ENCODE results near the gene PLA2G10.
"Not testable (repeated sequence)": the region's sequence is repeated elsewhere in the genome, so short reads cannot be mapped to it uniquely, and the experiment has no call there.

The PLA2G10 gene

GRCh38 chr16:14694129-14694528, at the start of gene PLA2G10:
PLA2G10 (minus strand) TSS chr16:14694308; CDS start chr16:14694229, 79 bp downstream.
- not testable (repeated sequence) for DNase-seq

GRCh38 chr16:14742273-14743128, 48.4 kb upstream of the PLA2G10 start, which contains the start of gene NPIPA2:
NPIPA2 (plus strand) TSS chr16:14742533; CDS start chr16:14748066, 5,533 bp downstream.
- DNase-seq, result not testable (repeated sequence)

- not testable (repeated sequence) for DNase-seq
Measured at GRCh38 chr16:14741794-14742193, 47.7 kb upstream of the PLA2G10 start.

- DNase-seq, result not testable (repeated sequence)
Measured at GRCh38 chr16:14740832-14741385, 46.8 kb upstream of the PLA2G10 start.

GRCh38 chr16:14733233-14733632, 39.1 kb upstream of the PLA2G10 start:
- not testable (repeated sequence) for DNase-seq

GRCh38 chr16:14703156-14704011, 9.3 kb upstream of the PLA2G10 start, which contains the start of gene NPIPA3:
NPIPA3 (plus strand) TSS chr16:14703411; CDS start chr16:14708944, 5,533 bp downstream.
- not testable (repeated sequence) for DNase-seq

GRCh38 chr16:14702672-14703071, 8.6 kb upstream of the PLA2G10 start:
- not testable (repeated sequence) for DNase-seq

GRCh38 chr16:14701859-14702258, 7.8 kb upstream of the PLA2G10 start:
- not testable (repeated sequence) for DNase-seq

- not testable (repeated sequence) for DNase-seq
Measured at GRCh38 chr16:14685870-14686793, 8.0 kb downstream of the PLA2G10 start.

- no peak for DNase-seq
Measured at GRCh38 chr16:14682121-14682520, 12.0 kb downstream of the PLA2G10 start.

GRCh38 chr16:14681115-14681514, 13.0 kb downstream of the PLA2G10 start:
- no peak for DNase-seq

GRCh38 chr16:14680396-14680795, 13.7 kb downstream of the PLA2G10 start:
- not testable (repeated sequence) for DNase-seq

- no peak for DNase-seq
Measured at GRCh38 chr16:14678748-14679497, 15.2 kb downstream of the PLA2G10 start.

- no peak for DNase-seq
Measured at GRCh38 chr16:14677627-14678026, 16.5 kb downstream of the PLA2G10 start.

GRCh38 chr16:14676633-14677032, 17.5 kb downstream of the PLA2G10 start:
- DNase-seq, result no peak

- DNase-seq, result peak in 1 of 6 experiments; percentile 3
Measured at GRCh38 chr16:14672403-14672971, 21.6 kb downstream of the PLA2G10 start.

GRCh38 chr16:14669776-14670175, 24.3 kb downstream of the PLA2G10 start:
- DNase-seq, result no peak

GRCh38 chr16:14668556-14669223, 25.4 kb downstream of the PLA2G10 start:
- no peak for DNase-seq

- DNase-seq, result no peak
Measured at GRCh38 chr16:14667347-14668266, 26.5 kb downstream of the PLA2G10 start.
